ENCODE data around the gene RASGRF2.
"Not testable (repeated sequence)": the region's sequence is repeated elsewhere in the genome, so short reads cannot be mapped to it uniquely, and the experiment has no call there.

RASGRF2 gene

DNA sequence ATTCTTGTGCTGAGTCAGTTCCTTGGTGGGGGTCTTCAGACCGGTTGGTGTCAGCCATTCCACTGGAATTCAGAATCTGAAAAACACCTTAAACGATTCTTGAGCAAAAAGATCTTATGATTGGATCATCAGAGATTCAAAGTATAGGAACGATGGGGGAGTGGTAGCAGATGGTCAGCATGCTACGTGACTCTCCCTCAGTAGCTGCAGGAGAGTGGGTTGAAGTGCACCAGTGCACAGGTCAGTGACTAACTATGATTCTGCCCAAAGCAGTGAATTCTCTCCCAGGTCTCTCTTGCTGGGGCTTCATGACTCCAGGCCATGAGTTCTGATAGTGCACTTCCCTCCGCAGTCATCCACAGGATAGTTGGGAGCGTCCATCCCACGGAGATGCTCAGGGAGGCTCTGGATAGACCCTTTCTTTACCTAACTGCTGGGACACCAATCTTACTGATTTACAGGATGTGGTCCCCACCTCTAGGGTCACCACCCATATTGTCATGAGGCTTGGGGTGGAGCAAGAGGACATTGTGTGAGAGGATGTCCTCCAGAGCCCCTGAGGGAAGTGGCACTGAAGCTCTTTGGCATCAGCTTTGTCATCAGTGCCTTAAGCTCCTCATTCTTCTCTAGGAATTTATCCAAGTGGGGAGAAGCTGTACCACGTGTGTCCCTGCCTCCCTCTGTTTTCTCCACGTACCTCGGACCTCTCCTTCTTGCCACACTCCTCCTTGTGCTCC, 62.0 kb downstream of the RASGRF2 start:
- DNase-seq (ENCODE audit: low spot score) = no peak

DNA sequence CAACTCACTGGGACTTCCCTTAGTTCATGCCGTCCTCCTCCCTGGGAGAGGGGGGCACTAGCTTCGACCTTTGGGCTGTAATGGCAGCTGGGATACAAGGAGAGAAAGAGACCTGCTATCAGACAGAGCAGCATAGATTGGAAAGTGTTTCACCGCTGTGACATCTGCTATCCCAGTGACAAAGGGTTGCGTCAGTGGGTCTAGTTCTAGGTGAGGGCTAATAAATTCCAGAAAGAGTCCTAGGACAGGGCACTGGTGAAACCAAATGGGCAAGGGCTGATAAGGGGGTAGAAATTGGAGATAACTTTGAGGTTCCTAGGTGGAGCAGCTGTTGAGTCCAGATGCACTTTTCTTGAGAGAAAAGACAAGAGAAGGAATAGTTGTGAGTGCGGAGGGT, 62.5 kb downstream of the RASGRF2 start:
- DNase-seq (ENCODE audit: low spot score) = no peak

GRCh38 chr5:81023261-81023970, 63.3 kb downstream of the RASGRF2 start:
- DNase-seq (ENCODE audit: low spot score) = no peak

DNA sequence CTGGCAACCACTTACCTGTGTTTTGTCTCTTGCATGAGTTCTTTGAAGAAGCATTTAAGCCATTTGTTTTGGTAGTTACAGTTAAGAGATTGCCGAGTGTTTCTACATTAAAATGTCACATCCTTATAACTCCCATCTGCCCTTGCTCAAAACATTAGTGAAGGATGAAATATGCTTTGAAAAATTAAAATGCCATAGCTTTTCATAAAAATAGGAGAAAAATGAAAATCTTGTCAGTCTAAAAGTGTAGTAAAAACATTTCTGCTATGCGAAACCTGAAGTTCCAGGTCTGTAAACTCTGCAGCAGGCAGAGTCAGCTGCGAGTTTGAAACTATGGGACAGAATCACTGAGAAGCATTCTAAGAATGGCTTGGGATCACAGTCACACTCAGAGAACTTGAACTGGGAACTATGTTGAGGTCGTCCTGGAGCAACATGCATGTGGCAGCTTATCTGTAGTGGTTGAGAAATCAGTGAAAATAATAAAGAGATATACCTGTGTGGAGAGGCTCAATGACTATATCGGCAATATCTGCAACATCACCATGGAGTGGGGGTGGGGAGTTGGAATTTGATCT, 67.4 kb downstream of the RASGRF2 start:
- DNase-seq (ENCODE audit: low spot score) = no peak

- not testable (repeated sequence) for DNase-seq (ENCODE audit: low spot score)
Observed at GRCh38 chr5:81028888-81029287, 68.7 kb downstream of the RASGRF2 start.

- DNase-seq (ENCODE audit: low spot score) = not testable (repeated sequence)
Observed at GRCh38 chr5:81029736-81030135, 69.6 kb downstream of the RASGRF2 start.

- DNase-seq (ENCODE audit: low spot score) = not testable (repeated sequence)
Observed at GRCh38 chr5:81030236-81031034, 70.3 kb downstream of the RASGRF2 start.

DNA sequence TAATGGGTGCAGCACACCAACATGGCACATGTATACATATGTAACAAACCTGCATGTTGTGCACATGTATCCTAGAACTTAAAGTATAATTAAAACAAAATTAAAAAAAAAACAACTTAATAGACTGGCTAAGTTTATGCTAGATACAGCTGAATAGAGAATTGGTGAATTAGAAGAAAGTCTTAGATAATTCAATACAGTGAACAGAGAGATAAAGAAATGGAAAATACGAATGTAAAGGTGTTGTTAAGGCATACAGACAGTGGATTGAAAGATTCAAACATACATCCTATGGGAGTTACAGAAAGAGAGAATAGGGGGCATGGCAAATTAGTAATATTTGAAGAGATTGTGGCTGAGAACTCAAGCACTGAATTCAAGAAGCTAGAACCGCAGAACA, 75.4 kb downstream of the RASGRF2 start:
- DNase-seq (ENCODE audit: low spot score) = no peak

- no peak for DNase-seq (ENCODE audit: low spot score)
Observed at GRCh38 chr5:81038495-81038894, 78.3 kb downstream of the RASGRF2 start.

DNA sequence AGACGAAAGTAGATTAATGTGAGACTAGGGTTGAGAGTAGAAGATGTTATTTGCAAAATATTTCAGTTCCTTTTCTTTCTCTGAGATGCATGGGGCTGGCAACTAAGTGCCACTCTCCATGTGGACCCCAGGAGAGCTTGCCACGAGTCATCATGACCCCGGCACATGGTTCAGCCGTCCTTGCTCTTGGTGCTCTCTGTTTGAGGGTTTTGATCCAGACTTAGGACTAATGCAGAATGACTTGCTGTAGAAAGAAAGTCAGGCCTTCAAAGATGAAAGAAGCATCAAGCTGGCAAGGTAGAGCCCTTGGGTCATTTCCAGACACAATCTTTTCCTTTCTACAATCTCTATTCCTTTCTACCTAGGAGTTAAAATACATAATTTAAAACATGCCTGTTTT, 84.7 kb downstream of the RASGRF2 start:
- no peak for DNase-seq (ENCODE audit: low spot score)

DNA sequence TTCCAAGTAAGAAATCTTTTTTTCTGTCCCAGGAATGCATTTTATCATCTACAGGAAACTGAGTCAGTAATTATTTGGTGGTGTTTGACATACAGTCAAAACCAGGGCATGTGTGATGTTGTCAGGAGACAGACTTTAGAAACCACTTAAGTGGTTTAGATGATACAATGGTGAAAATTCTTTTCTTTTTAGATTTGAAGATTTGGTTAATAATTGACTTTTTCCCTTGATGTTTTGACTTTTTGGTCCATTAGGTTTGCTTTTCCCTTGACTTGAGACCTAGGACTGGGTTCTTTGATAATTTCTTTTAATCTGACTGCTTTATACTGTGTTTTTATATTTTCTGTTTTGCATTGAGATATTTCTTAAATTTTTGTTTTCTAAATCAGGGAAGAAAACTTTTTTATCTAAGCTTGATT, 85.2 kb downstream of the RASGRF2 start:
- DNase-seq (ENCODE audit: low spot score) = no peak

- DNase-seq (ENCODE audit: low spot score) = no peak
Observed at GRCh38 chr5:81046041-81046440, 85.9 kb downstream of the RASGRF2 start.

DNA sequence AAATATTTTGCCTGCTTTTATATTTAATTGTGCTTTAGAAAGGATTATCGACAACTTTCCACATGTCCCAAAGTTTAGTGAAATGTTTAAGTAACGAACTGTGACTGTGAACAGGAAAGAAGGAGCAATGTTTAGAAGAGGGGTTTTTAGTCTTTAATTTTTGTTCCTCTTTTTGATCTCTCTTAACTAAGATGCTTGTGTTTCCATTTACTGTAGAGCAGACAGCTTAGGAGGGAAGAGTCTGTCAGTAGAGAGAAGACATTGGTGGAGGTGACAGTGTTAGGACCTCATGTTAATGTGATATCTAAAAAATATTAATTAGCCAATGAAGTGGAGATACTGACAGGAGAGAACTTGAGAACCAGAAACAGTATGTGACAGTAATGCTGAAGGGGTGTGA, 92.2 kb downstream of the RASGRF2 start:
- DNase-seq (ENCODE audit: low spot score) = no peak

DNA sequence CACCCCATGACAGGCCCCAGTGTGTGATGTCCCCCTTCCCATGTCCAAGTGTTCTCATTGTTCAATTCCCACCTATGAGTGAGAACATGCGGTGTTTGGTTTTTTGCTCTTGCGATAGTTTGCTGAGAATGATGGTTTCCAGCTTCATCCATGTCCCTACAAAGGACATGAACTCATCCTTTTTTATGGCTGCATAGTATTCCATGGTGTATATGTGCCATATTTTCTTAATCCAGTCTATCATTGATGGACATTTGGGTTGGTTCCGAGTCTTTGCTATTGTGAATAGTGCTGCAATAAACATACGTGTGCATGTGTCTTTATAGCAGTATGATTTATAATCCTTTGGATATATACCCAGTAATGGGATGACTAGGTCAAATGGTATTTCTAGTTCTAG, 93.1 kb downstream of the RASGRF2 start:
- DNase-seq (ENCODE audit: low spot score) = not testable (repeated sequence)

GRCh38 chr5:81058121-81058520, 98.0 kb downstream of the RASGRF2 start:
- DNase-seq (ENCODE audit: low spot score) = no peak

DNA sequence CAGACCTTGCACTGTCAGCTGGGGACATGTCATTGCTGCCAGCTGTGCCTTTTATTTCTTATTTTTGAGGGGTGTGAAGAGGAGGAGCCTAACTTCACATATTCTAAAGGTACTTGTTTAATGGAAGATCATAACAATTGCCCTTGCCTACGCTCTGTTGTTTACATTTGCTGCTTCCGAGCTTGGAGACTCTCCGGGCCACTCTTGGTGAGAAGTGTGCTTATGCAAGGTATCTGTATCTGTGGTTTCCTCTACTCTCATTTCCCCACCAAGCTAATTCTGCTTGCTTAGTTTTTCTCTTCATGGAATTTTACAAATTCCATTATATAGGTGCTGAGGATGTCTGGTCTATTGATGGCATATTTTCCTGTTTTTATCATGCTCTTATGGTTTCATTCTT, 105.3 kb downstream of the RASGRF2 start:
- no peak for DNase-seq (ENCODE audit: low spot score)

DNA sequence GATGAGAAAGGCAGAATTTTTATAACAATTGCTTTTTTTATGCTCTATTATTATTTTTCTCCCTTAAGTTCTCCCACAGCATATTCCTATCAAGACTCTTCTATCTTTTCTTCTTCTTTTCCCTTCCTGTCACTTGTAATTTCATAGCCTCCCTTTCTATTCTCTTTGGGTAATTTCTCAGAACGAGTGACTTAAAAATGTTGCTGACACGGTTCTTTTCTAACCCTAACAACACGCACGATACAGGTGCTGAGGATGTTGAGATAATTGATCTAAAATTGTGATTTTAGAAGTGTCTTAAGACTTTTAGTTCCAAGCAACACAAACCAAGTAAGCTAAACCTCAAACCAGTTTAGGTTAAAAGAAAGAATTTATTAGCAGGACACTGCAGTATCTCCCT, 105.9 kb downstream of the RASGRF2 start:
- no peak for DNase-seq (ENCODE audit: low spot score)

GRCh38 chr5:81067406-81067805, 107.2 kb downstream of the RASGRF2 start:
- DNase-seq (ENCODE audit: low spot score) = no peak

DNA sequence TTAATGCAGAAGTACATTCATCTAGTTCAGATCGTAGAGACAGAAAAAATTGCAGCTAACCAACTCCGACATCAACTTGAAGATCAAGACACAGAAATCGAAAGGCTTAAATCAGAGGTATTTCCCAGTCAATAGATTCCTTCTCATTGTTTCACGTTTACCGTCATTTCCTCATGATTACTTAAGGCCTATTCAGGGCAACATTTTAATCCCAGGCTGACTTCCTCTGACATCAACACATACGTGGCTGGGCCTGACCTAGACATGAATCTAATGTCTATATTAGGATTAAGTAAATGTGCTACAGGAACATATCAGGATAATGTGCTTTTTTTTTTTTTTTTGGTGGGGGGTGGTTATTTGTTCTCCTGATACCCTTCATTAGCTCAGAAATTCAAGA, 107.9 kb downstream of the RASGRF2 start:
- DNase-seq (ENCODE audit: low spot score) = peak; percentile 93

DNA sequence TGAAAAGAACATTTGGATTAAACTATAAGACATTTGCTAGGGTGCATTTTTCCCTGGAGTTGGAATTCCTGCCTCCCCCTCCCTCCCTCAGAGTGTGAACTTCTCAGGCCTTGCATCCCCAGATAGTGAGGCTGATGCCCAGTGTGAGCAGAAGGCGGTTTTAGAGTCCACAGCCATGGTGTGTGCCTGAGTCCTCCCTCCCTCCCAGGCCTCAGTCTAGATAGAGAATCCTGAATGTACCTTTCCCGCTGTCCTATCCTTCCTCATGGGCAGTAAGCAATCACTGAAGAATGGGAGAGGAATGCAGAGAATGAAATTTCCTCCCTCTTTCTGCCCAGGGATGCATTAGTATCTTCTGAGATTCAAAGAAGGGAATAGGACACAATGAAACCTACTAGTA, 108.5 kb downstream of the RASGRF2 start:
- no peak for DNase-seq (ENCODE audit: low spot score)

DNA sequence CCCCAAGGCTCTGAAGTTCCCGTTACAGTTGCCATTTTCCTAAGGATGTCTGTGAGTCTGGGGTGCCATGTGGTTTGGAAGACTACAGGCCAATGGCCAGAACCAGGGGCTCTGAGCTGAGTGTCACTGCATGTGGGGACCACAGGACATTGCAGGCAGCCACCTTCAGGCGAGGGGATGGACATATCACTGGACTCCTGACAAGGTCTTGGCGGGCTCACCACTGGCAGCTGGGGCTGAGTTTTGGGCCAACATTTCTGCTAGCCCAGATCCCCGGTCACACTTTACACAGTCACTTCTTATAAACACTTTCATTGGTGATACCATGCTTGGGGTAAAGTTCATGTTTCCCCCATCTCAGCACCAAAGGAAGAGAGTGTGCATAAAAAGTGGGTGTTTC, 109.8 kb downstream of the RASGRF2 start:
- DNase-seq (ENCODE audit: low spot score) = no peak

DNA sequence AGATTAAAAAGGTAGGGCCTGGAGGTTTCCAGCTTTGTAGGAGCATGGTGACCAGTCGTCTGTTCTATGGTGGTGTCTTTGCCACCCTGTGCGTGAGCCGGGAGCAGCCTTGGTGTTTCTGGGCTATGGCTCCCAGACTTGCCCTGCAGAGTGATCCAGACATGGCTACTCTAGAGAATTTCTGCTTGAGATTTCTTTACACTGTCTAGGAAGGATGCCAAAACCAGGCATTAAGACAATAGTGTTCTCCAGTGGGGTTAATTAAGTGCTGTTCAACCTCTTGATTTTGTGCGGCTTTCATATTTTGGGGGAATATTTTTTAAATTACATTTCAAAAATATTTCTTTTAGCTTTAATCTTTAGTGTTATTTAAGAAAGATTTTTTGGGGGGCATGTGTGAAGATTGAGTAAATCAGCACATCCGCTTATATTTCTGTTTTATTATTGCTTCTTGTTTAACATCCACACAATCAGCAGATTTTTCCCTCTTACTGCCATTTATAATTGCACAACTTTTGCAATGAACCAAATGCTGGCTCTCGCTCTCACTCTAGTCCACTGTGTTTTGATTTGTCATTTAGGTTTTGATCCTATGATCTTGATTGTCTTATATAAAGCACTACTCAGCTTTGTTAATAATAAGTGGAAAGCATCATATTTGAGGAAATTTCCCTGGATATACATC, 110.5 kb downstream of the RASGRF2 start:
- DNase-seq (ENCODE audit: low spot score) = no peak
